Trophoblast cell (in vitro differentiated cells and primary cell): ENCODE measurements around the gene NMUR1.

Experiments used
- DNase-seq, 2 donors: peaks; one replicate each; pipeline ENCODE4 v3.0.0-alpha.2; 2016
- H2AFZ ChIP-seq: 2 replicates; pipeline ENCODE4 v1.6.1; 2013; ENCODE audit warnings: low read length, moderate library complexity, mild to moderate bottlenecking; ENCODE audit not compliant: insufficient read depth, poor library complexity
- H2AK5ac ChIP-seq: 2 replicates; pipeline ENCODE4 v1.6.1; 2013; ENCODE audit warnings: mild to moderate bottlenecking, low read length
- H2BK120ac ChIP-seq: 2 replicates; pipeline ENCODE4 v1.6.1; 2013; ENCODE audit warnings: low read length, mild to moderate bottlenecking, moderate library complexity; ENCODE audit not compliant: insufficient read depth, poor library complexity
- H2BK12ac ChIP-seq: 2 replicates; pipeline ENCODE4 v1.6.1; 2013; ENCODE audit warnings: mild to moderate bottlenecking, low read length, moderate library complexity
- H2BK5ac ChIP-seq: 2 replicates; pipeline ENCODE4 v1.6.1; 2013; ENCODE audit warnings: low read length, low read depth, moderate library complexity, mild to moderate bottlenecking; ENCODE audit not compliant: poor library complexity
- H3K14ac ChIP-seq: 2 replicates; pipeline ENCODE4 v1.6.1; 2013; ENCODE audit warnings: mild to moderate bottlenecking, low read length
- H3K18ac ChIP-seq: 2 replicates; pipeline ENCODE4 v1.6.1; 2013; ENCODE audit warnings: mild to moderate bottlenecking, low read length
- H3K23ac ChIP-seq: 2 replicates; pipeline ENCODE4 v1.6.1; 2013; ENCODE audit warnings: low read length
- H3K27ac ChIP-seq: 2 replicates; pipeline ENCODE4 v1.5.1; 2013; ENCODE audit warnings: low read depth, mild to moderate bottlenecking, inconsistent platforms, low read length, moderate library complexity
- H3K27me3 ChIP-seq: 2 replicates; pipeline ENCODE4 v1.6.1; 2013; ENCODE audit warnings: inconsistent platforms, mild to moderate bottlenecking, low read length, moderate library complexity; ENCODE audit not compliant: insufficient read depth
- H3K36me3 ChIP-seq, 2 experiments: 1 replicate in 1 of 2; 2 replicates in 1 of 2; pipeline ENCODE4 v1.6.1; 2013; ENCODE audit warnings: low read length in 2 of 2, mild to moderate bottlenecking in 2 of 2, moderate library complexity in 1 of 2; ENCODE audit not compliant: insufficient read depth in 2 of 2, control insufficient read depth in 1 of 2
- H3K4ac ChIP-seq: 2 replicates; pipeline ENCODE4 v1.6.1; 2013; ENCODE audit warnings: low read depth, mild to moderate bottlenecking, low read length, moderate library complexity
- H3K4me1 ChIP-seq, 2 experiments: 1 replicate in 1 of 2; 2 replicates in 1 of 2; pipeline ENCODE4 v1.6.1; 2013; ENCODE audit warnings: low read length in 2 of 2, mild to moderate bottlenecking in 2 of 2, moderate library complexity in 1 of 2; ENCODE audit not compliant: insufficient read depth in 2 of 2, control insufficient read depth in 1 of 2
- H3K4me2 ChIP-seq: 2 replicates; pipeline ENCODE4 v1.6.1; 2013; ENCODE audit warnings: inconsistent platforms, mild to moderate bottlenecking, low read length, moderate library complexity
- H3K4me3 ChIP-seq: 2 replicates; pipeline ENCODE4 v1.5.1; 2013; ENCODE audit warnings: mild to moderate bottlenecking, low read depth, low read length, inconsistent platforms
- H3K79me1 ChIP-seq: one replicate; pipeline ENCODE4 v1.6.1; 2013; ENCODE audit warnings: low read length
- H3K79me2 ChIP-seq: 2 replicates; pipeline ENCODE4 v1.6.1; 2013; ENCODE audit warnings: low read length, mild to moderate bottlenecking; ENCODE audit not compliant: control insufficient read depth, insufficient read depth, poor library complexity
- H3K9ac ChIP-seq: 2 replicates; pipeline ENCODE4 v1.6.1; 2013; ENCODE audit warnings: mild to moderate bottlenecking, low read length
- H3K9me3 ChIP-seq: 2 replicates; pipeline ENCODE4 v1.6.1; 2013; ENCODE audit warnings: low read depth, mild to moderate bottlenecking, control low read depth, inconsistent platforms, low read length; ENCODE audit not compliant: insufficient read depth
- H4K12ac ChIP-seq: 2 replicates; pipeline ENCODE4 v1.6.1; 2013; ENCODE audit warnings: low read depth, mild to moderate bottlenecking, low read length, moderate library complexity
- H4K8ac ChIP-seq: 2 replicates; pipeline ENCODE4 v1.6.1; 2013; ENCODE audit warnings: low read depth, mild to moderate bottlenecking, low read length, moderate library complexity
- H4K91ac ChIP-seq: one replicate; pipeline ENCODE4 v1.6.1; 2013; ENCODE audit warnings: low read depth, mild to moderate bottlenecking, low read length, moderate library complexity
- WGBS: extraction: QIAGEN DNeasy Blood & Tissue Kit; methylation state at CpG from one replicate; pipeline ENCODE4 v1.1.7; 2013; ENCODE audit warnings: missing lambda C conversion rate; ENCODE audit not compliant: insufficient read length, insufficient coverage; ENCODE audit errors: extremely low coverage; 5-methylcytosine and 5-hydroxymethylcytosine counted together

Gene NMUR1

GRCh38 chr2:231488331-231488730 is 41.9 kb downstream of the NMUR1 start:
- Histone ChIP-seq H4K8ac (no peak overlapping the region), H3K9ac (no peak overlapping the region), H4K91ac (no peak overlapping the region), H4K12ac (no peak overlapping the region), H2BK12ac (no peak overlapping the region), H2BK5ac (no peak overlapping the region), H3K4me3 (no peak overlapping the region), H3K4ac (no peak overlapping the region), H3K79me1 (no peaks in the 10 kb centered on the region), H3K4me2 (no peak overlapping the region), H3K14ac (no peak overlapping the region), H3K27ac (no peak overlapping the region), H3K36me3 (no peaks in the 10 kb centered on the region), H3K27me3 (no peaks in the 10 kb centered on the region), H3K23ac (no peak overlapping the region), H2AFZ (no peak overlapping the region), H2BK120ac (no peak overlapping the region), H2AK5ac (no peak overlapping the region), H3K9me3 (no peaks in the 10 kb centered on the region), H3K18ac (no peak overlapping the region), H3K4me1 (no peaks in the 10 kb centered on the region), H3K79me2 (no peaks in the 10 kb centered on the region)
- DNase-seq, result no peak
- no CpG with 5 or more reads among the region's 5 CpGs for WGBS

- Histone ChIP-seq H3K79me1 (no peaks in the 10 kb centered on the region), H3K9me3 (no peaks in the 10 kb centered on the region), H2BK5ac (no peak overlapping the region), H3K36me3 (no peaks in the 10 kb centered on the region), H3K18ac (no peak overlapping the region), H3K4me3 (no peak overlapping the region), H3K27ac (no peak overlapping the region), H3K23ac (no peak overlapping the region), H3K9ac (no peak overlapping the region), H3K4me2 (no peak overlapping the region), H4K8ac (no peak overlapping the region), H3K4ac (no peak overlapping the region), H4K12ac (no peak overlapping the region), H2BK12ac (no peak overlapping the region), H2BK120ac (no peak overlapping the region), H3K27me3 (no peaks in the 10 kb centered on the region), H2AK5ac (no peak overlapping the region), H4K91ac (no peak overlapping the region), H3K4me1 (no peaks in the 10 kb centered on the region), H3K14ac (no peak overlapping the region), H3K79me2 (no peaks in the 10 kb centered on the region), H2AFZ (no peak overlapping the region)
- no CpG with 5 or more reads among the region's 6 CpGs for WGBS
- no peak for DNase-seq
Measured at GRCh38 chr2:231486851-231487596, 43.2 kb downstream of the NMUR1 start.

GRCh38 chr2:231483398-231484329 is 46.6 kb downstream of the NMUR1 start:
- H3K4me2 ChIP-seq, result no peak overlapping the region
- no peak overlapping the region for H2BK5ac ChIP-seq
- no peaks in the 10 kb centered on the region for H3K79me1 ChIP-seq
- H2AFZ ChIP-seq, result no peak overlapping the region
- no peak overlapping the region for H4K8ac ChIP-seq
- no peak for DNase-seq
- H3K4ac ChIP-seq, result no peak overlapping the region
- no peak overlapping the region for H3K9ac ChIP-seq
- no peak overlapping the region for H4K91ac ChIP-seq
- no peak overlapping the region for H3K14ac ChIP-seq
- H3K23ac ChIP-seq, result no peak overlapping the region
- H3K79me2 ChIP-seq, result no peaks in the 10 kb centered on the region
- no peak overlapping the region for H4K12ac ChIP-seq
- H2AK5ac ChIP-seq, result no peak overlapping the region
- no peak overlapping the region for H2BK12ac ChIP-seq
- no peak overlapping the region for H3K4me3 ChIP-seq
- no peak overlapping the region for H2BK120ac ChIP-seq
- no peak overlapping the region for H3K18ac ChIP-seq
- H3K27me3 ChIP-seq, result no peaks in the 10 kb centered on the region
- no peak overlapping the region for H3K27ac ChIP-seq
- H3K9me3 ChIP-seq, result no peaks in the 10 kb centered on the region
- H3K36me3 ChIP-seq, result no peaks in the 10 kb centered on the region
- H3K4me1 ChIP-seq, result no peaks in the 10 kb centered on the region
- no CpG with 5 or more reads among the region's 65 CpGs for WGBS

GRCh38 chr2:231482806-231483391 is 47.3 kb downstream of the NMUR1 start:
- Histone ChIP-seq H3K27me3 (no peaks in the 10 kb centered on the region), H3K36me3 (no peaks in the 10 kb centered on the region), H3K79me1 (no peaks in the 10 kb centered on the region), H3K4ac (no peak overlapping the region), H4K12ac (peak overlapping the region; percentile 59), H2BK12ac (no peak overlapping the region), H2BK120ac (no peak overlapping the region), H4K8ac (peak overlapping the region; percentile 72), H3K4me2 (no peak overlapping the region), H2BK5ac (no peak overlapping the region), H2AK5ac (no peak overlapping the region), H3K4me3 (no peak overlapping the region), H2AFZ (peak overlapping the region; percentile 10), H3K9ac (no peak overlapping the region), H3K4me1 (no peaks in the 10 kb centered on the region), H3K27ac (no peak overlapping the region), H3K14ac (no peak overlapping the region), H3K18ac (no peak overlapping the region), H3K23ac (no peak overlapping the region), H3K9me3 (no peaks in the 10 kb centered on the region), H3K79me2 (no peaks in the 10 kb centered on the region), H4K91ac (no peak overlapping the region)
- WGBS, result no CpG with 5 or more reads among the region's 36 CpGs
- DNase-seq, result peak; percentile 44 to 75
